HG02870 (cell line): ENCODE measurements around the gene TCAF1.
"Not testable (repeated sequence)": the region's sequence is repeated elsewhere in the genome, so short reads cannot be mapped to it uniquely, and the experiment has no call there.

Source experiments
- ATAC-seq: cut with Tn5 transposase; IDR thresholded peaks from one replicate; pipeline ENCODE4 v1.9.1; 2021; ENCODE audit warnings: mild to moderate bottlenecking, moderate library complexity; ENCODE audit not compliant: unreplicated experiment

The TCAF1 gene

DNA sequence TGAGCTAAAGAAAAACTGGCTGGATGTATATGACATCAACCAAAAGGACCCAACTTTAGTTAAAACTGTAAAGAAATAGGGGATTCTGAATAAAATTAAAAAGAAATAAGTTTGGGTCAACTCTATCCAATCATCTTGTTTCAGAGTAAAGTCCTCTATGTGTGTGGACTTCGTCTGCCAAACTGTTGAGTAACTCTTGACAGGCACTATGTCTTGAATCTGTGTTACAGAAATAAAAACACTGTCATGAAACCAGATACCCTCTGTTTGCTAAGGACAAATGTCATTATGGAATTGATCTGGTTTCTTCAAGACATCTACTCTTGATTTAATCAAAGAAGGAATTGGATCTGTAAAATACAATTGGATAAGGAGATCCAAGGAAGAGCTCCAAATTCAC lies 46.5 kb downstream of the TCAF1 start:
- not testable (repeated sequence) for ATAC-seq

GRCh38 chr7:143850682-143851081 lies 51.3 kb downstream of the TCAF1 start:
- ATAC-seq, result no peak

- no peak for ATAC-seq
Observed at GRCh38 chr7:143849785-143850479, 52.0 kb downstream of the TCAF1 start.

GRCh38 chr7:143848192-143848591 lies 53.8 kb downstream of the TCAF1 start:
- ATAC-seq, result no peak

DNA sequence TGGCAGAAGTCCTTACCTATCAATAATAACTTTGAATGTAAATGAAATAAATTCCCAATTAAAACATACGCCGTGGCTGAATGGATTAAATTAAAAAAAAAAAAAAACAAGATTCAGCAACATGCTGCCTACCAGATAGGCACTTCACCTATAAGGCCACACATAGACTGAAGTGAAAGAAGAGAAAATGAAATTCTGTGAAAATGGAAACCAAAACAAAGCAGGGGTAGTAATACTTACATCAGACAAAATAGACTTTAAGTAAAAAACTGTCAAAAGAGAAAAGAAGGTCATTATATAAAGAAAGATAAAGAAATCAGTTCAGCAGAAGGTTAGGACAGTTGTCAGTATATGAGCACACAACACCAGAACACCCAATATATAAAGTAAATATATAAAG lies 55.3 kb downstream of the TCAF1 start:
- no peak for ATAC-seq

- not testable (repeated sequence) for ATAC-seq
Observed at GRCh38 chr7:143841696-143842095, 60.3 kb downstream of the TCAF1 start.

- not testable (repeated sequence) for ATAC-seq
Observed at GRCh38 chr7:143840062-143840461, 61.9 kb downstream of the TCAF1 start.

DNA sequence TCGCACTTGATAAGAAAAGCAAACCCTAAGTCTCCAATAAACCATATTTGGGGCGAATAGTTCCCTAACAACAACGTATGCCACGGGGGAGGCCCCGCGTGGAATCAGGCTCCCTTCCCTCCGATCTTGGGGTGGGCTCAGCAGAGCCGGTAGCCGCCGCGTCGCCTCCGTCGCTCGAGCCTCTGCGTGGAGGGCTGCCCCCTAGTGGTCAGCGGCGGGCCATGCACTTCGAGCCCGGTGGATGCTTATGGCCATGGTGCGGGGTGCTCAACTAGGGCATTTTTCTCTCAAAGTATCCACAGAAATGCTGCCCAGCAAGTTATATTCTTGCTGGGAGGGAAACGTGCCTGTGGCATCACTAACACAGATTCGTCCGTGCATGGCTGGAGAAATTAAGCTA lies 64.8 kb downstream of the TCAF1 start:
- peak; percentile 46 for ATAC-seq

DNA sequence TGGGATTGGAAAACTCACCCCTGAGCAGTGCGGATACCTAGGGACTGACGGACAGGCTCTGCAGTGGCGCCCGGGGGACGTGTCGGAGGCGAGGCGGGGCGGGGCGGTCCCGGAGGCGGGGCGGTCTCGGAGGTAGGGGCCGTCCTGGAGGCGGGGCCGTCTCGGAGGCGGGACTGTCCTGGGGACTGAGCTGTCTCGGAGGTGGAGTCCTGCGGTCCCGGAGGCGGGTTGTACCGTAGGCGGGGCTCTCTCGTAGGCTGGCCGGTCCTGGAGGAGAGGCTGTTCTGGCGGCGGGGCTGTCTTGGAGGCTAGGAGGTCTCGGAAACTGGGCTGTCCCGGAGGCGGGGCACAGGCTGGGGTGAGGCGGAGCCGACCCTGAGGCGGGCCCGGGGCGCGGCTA lies 65.4 kb downstream of the TCAF1 start:
- ATAC-seq, result peak; percentile 66

DNA sequence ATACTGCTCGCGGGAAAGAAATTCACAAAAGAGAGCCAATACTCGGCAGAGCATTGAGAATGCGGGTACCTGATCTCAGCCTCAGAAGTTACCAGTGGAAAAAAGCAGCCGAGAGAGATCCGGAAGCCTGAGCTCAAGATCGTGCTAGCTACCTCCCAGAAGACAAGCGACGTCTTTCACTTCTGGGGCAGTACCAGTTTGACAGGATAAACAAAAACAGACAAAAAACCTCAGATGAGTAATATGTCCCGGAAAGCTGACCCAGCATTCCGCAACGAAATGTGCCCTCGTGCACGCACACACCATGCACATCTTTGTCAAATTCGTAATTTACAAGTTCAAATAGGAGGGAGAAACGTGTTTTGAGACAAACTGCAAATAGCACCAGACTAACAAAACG lies 65.9 kb downstream of the TCAF1 start:
- ATAC-seq, result peak; percentile 31

DNA sequence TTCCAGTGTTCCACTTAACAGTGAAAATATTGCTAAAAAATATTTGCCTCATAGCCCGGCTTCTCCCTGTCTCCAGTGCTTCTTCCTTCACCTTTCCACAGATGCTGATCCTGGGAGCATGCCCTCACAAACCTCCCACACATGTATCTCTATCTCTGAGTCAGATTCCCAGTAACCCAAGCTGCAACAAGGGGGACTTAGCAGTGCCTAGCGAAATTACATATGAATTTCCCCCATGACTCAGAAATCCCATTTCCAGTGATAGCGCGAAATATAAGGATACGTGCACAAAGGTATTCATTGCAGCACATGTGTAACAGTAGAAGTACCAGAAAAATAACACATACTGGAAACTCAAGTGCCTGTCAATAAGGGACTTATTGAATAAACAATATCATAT lies 75.4 kb downstream of the TCAF1 start:
- ATAC-seq, result not testable (repeated sequence)

- ATAC-seq, result not testable (repeated sequence)
Observed at GRCh38 chr7:143824295-143825135, 77.5 kb downstream of the TCAF1 start.

GRCh38 chr7:143823634-143824294 lies 78.2 kb downstream of the TCAF1 start:
- ATAC-seq, result not testable (repeated sequence)

DNA sequence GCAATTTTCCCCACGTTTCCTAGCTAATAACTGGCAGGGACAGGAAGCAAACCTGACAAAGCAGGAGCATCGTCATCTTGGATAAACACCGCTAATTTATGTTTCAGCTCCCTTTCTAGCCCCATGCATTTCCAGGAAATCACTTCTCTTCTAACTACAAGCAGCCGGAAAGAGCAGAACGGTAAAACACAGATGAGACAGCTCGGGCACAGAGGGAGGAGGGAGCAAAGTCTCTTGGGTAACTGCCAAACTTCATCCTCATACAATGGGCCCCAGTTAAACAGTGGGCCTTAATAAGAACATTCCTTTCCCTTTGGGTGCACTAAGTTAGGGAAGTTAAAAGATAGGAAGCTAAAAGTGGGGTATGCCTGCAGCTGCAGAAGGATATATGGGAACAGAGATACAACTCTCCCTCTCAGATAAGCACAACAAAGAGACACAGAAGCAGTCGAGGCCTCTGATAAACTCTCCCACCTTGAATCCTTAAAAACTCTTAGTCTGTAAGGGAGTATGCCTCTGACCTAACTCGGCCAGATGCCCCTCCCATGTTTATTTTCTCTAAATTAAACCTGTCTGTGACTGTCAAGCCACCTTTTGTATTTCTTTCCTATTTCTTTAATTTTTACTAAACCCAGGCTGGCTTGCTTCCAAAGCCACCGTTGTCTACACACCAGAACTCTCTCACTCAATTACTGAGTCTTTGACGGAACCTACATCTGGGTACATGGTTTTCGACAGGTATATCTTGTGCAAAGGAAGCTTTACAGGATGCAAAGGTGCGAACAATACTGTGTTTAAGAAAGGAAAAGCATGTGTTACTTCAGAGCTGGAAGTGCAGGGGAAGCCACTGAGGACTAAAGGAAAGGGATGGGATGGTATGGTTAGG lies 80.3 kb downstream of the TCAF1 start:
- ATAC-seq, result not testable (repeated sequence)

- peak; percentile 60 for ATAC-seq
Observed at GRCh38 chr7:143817873-143818272, 84.1 kb downstream of the TCAF1 start.

DNA sequence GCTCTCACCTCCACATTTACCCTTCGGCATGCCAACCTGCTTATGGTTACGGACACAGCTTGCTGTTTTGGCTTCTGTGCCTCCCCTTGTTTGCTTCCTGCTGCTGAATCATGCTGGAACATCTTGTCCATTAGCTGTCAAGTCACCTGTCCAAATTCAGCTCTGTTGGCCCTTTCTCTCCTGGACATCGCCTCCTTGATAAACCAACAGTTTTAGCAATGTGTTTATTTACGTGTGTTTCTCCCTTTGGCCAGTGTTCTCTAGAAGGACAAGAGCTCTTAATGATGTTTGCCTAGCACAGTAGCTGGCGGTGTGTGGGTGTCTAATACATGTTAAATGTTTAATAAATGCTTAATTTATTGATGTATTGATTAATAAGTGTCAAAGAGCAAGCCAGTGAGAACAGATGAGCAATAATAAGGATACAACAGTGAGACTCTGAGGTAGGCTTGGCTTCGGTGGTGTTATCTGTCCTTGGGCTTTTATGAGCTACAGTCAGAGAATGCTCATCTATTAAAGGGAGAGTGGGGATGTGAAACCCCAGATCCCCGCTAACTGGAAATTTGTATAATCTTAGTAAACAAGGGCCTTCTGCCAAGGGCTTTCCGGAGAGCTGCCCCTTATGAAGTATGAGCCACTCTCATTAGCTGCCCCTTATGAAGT lies 85.4 kb downstream of the TCAF1 start:
- ATAC-seq, result not testable (repeated sequence)

DNA sequence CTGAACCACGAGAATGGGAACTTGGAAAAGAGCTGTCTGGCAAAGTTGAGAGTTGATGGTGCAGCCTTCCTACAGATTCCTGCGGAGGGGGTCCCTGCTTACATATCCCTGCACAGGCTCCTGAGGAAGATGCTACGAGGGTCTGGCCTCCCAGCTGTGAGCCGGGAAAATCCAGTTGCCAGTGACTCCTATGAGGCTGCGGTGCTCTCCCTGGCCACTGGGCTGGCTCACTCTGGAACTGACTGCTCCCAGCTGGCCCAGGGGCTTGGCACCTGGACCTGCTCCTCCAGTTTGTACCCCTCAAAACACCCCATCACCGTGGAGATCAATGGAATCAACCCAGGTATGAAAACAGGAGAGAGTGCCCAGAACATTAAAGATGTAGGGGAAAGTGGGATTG lies 91.3 kb downstream of the TCAF1 start:
- not testable (repeated sequence) for ATAC-seq

- ATAC-seq, result not testable (repeated sequence)
Observed at GRCh38 chr7:143806664-143807071, 95.3 kb downstream of the TCAF1 start.
